Adrenal gland (tissue), 12 donors: Measurements from ENCODE around the gene HOXD4. TPM values are rescaled to one million over a fixed set of nuclear protein-coding genes. Genes with fewer than 3 reads are reported as not detected.

Source experiments
- DNase-seq, 7 donors: peaks; one replicate each; pipeline ENCODE4 v3.0.0-alpha.2; 2019 to 2020
- H3K27ac ChIP-seq, 5 donors: fragments of 200-600 bp; sonication (generic) in 4 of 5; 1 replicate in 3 of 5; 2 replicates in 2 of 5; pipeline versions ENCODE4 v1.5.1 to v1.8.0; 2016 to 2020; ENCODE audit warnings: mild to moderate bottlenecking in 1 of 5
- H3K27me3 ChIP-seq: fragments of 200-600 bp; 2 replicates; pipeline ENCODE4 v1.8.0; 2021
- H3K36me3 ChIP-seq, 2 donors: fragments of 200-600 bp; replicated peaks in 1 of 2; 1 replicate in 1 of 2; 2 replicates in 1 of 2; pipeline versions ENCODE4 v1.5.1 to v1.8.0; 2018 to 2022
- H3K4me1 ChIP-seq, 2 donors: fragments of 200-600 bp; replicated peaks in 1 of 2; 1 replicate in 1 of 2; 2 replicates in 1 of 2; pipeline versions ENCODE4 v1.5.1 to v1.8.0; 2018 to 2021
- H3K4me3 ChIP-seq, 4 donors: fragments of 200-600 bp; sonication (generic) in 3 of 4; one replicate each; pipeline ENCODE4 v1.5.1; 2016 to 2018
- H3K9me3 ChIP-seq, 3 donors: fragments of 200-600 bp; sonication (generic) in 1 of 3; replicated peaks in 1 of 3; 1 replicate in 2 of 3; 2 replicates in 1 of 3; pipeline versions ENCODE4 v1.5.1 to v1.8.0; 2016 to 2021
- CTCF ChIP-seq, 6 experiments: fragments of 450-650 bp in 4 of 6; fragments of 200-600 bp in 2 of 6; sonication (generic) in 1 of 6; IDR thresholded peaks; 1 replicate in 5 of 6; 2 replicates in 1 of 6; pipeline versions ENCODE4 v1.5.1 to v1.8.0; 2016 to 2021; ENCODE audit warnings: antibody characterized with exemption in 6 of 6, mild to moderate bottlenecking in 2 of 6, moderate library complexity in 1 of 6
- POLR2A ChIP-seq, 2 donors: fragments of 450-650 bp; IDR thresholded peaks; one replicate each; pipeline ENCODE4 v1.6.1; 2017; ENCODE audit warnings: antibody characterized with exemption in 2 of 2, mild to moderate bottlenecking in 2 of 2, moderate library complexity in 1 of 2
- WGBS, 4 donors: extraction: QIAGEN DNeasy Blood & Tissue Kit in 2 of 4; methylation state at CpG; one replicate each; pipeline versions ENCODE4 v1.1.5 to v1.1.7; 2013 to 2017; 5-methylcytosine and 5-hydroxymethylcytosine counted together
- intact Hi-C, 2 donors: fragments of 100-400 bp; cut with DNase I; formaldehyde crosslinking; loops; one replicate each; pipeline versions ENCODE4 v1.14.1 to v1.15.0; 2022 to 2023
- polyA plus RNA-seq, 3 donors: library from polyadenylated mRNA; stranded (reverse); fragments of 200-250 nt in 2 of 3; fragments of 350-450 nt in 1 of 3; fragmentation: Illumina TruSeq in 1 of 3; extraction: RNeasy Lipid Tissue Mini Kit (QIAGEN cat#74804) in 1 of 3; gene quantifications; one replicate each; pipeline ENCODE4 v1.2.3, GENCODE V29; 2013 to 2014
- total RNA-seq, 9 donors: library from RNA; depleted of rRNA in 4 of 9; stranded (reverse); fragments of >200 nt in 4 of 9; fragments of 120-200 nt in 1 of 9; fragmentation: NEBNext Ultra II Directional in 1 of 9; extraction: Animal tissue kit (Norgen Biotek cat#: 25700) in 1 of 9; gene quantifications; one replicate each; pipeline versions ENCODE4 v1.1.0 to v1.2.4, GENCODE V29; 2013 to 2023
- donor health status: healthy with polysubstance abuse.
- donor health status: Bipolar disorder and iron deficiency.
- donor health status: DM: yes; HTN: yes; CAD: no.
- donor health status: DM: no; HTN: no; CAD: no.
- donor health status: DM: no; HTN: no; CAD: no.
- donor health status: DM: yes; HTN: yes; CAD: no.

HOXD4 gene
- total and polyA plus RNA-seq, 12 donors: 1.9 to 38.5 (median 9.3) TPM

- WGBS, 4 donors: 16 to 19% (median 18%) methylated on average over 29 to 40 of the region's 40 CpGs
- H3K27me3 ChIP-seq: peaks cover 28% of the 10 kb centered on the region
- no peaks in the 10 kb centered on the region for H3K36me3 ChIP-seq
- TF ChIP-seq POLR2A (IDR thresholded peaks at IDR 0.05) (no peak), CTCF (IDR thresholded peaks at IDR 0.05) (no peak)
- DNase-seq: no peak
- no peaks in the 10 kb centered on the region for H3K9me3 ChIP-seq
- peak overlapping the region; percentile 31 to 67 (median 52) for H3K4me3 ChIP-seq
- H3K27ac ChIP-seq: peak overlapping the region in 4 of 5 donors; percentile 58 to 88 (median 79)
- peaks cover 0 to 17% of the 10 kb centered on the region in 2 donors for H3K4me1 ChIP-seq
- intact Hi-C loops: loop anchor here in 1 of 2 donors (5.0 to 10.0 kb wide), 2 partner anchors 514 to 691 kb away; no protein-coding TSS in a partner anchor
Measured at GRCh38 chr2:176123411-176124109, 27.8 kb upstream of the HOXD4 start.

- no peaks in the 10 kb centered on the region for H3K9me3 ChIP-seq
- H3K36me3 ChIP-seq: no peaks in the 10 kb centered on the region
- TF ChIP-seq CTCF (IDR thresholded peaks at IDR 0.05): no peak
- TF ChIP-seq POLR2A (IDR thresholded peaks at IDR 0.05): no peak
- DNase-seq: no peak
- 44 to 63% (median 54%) methylated on average over 20 to 34 of the region's 34 CpGs for WGBS, 4 donors
- intact Hi-C loops: loop anchor here in 1 of 2 donors (5.0 to 10.0 kb wide), 2 partner anchors 513 to 690 kb away; no protein-coding TSS in a partner anchor
- peak overlapping the region in 1 of 5 donors; percentile 9 for H3K27ac ChIP-seq
- H3K4me3 ChIP-seq: peak overlapping the region in 2 of 4 donors; percentile 7 to 67
- peaks cover 0 to 17% of the 10 kb centered on the region in 2 donors for H3K4me1 ChIP-seq
- peaks cover 20% of the 10 kb centered on the region for H3K27me3 ChIP-seq
Measured at GRCh38 chr2:176124110-176124946, 27.0 kb upstream of the HOXD4 start.

- H3K27me3 ChIP-seq: peaks cover 12% of the 10 kb centered on the region
Measured at GRCh38 chr2:176124947-176125771, 26.2 kb upstream of the HOXD4 start.

More at GRCh38 chr2:176124947-176125771, 26.2 kb upstream of the HOXD4 start:
- no peaks in the 10 kb centered on the region for H3K9me3 ChIP-seq
- no peaks in the 10 kb centered on the region for H3K36me3 ChIP-seq
- intact Hi-C loops: loop anchor here (5.0 to 10.0 kb wide), 6 partner anchors 332 to 1027 kb away; no protein-coding TSS in a partner anchor
- peak overlapping the region in 1 of 5 donors; percentile 9 for H3K27ac ChIP-seq
- peaks cover 0 to 17% of the 10 kb centered on the region in 2 donors for H3K4me1 ChIP-seq
- DNase-seq: no peak
- H3K4me3 ChIP-seq: no peak overlapping the region
- TF ChIP-seq CTCF (IDR thresholded peaks at IDR 0.05) (no peak), POLR2A (IDR thresholded peaks at IDR 0.05) (no peak)
- 67 to 84% (median 76%) methylated on average over 7 to 9 of the region's 9 CpGs for WGBS, 4 donors
